ENCODE data around the gene HYLS1. TPM values are rescaled to one million over a fixed set of nuclear protein-coding genes. Genes with fewer than 3 reads are reported as not detected.
"Not testable (repeated sequence)": the region's sequence is repeated elsewhere in the genome, so short reads cannot be mapped to it uniquely, and the experiment has no call there.

Gene HYLS1, protein sequence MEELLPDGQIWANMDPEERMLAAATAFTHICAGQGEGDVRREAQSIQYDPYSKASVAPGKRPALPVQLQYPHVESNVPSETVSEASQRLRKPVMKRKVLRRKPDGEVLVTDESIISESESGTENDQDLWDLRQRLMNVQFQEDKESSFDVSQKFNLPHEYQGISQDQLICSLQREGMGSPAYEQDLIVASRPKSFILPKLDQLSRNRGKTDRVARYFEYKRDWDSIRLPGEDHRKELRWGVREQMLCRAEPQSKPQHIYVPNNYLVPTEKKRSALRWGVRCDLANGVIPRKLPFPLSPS
- 1 to 10 TPM; 4.6 to 7.5 (median 7.1) TPM for total RNA-seq
- long read RNA-seq, donor 1, partial matches to known transcripts, result 0 of 4 reads
- long read RNA-seq, donor 1, other reads (novel, unspliced or antisense), result 1 of 4 reads
- long read RNA-seq, donor 2, partial matches to known transcripts, result 0 of 7 reads
- long read RNA-seq, donor 2, other reads (novel, unspliced or antisense), result 3 of 7 reads

DNA sequence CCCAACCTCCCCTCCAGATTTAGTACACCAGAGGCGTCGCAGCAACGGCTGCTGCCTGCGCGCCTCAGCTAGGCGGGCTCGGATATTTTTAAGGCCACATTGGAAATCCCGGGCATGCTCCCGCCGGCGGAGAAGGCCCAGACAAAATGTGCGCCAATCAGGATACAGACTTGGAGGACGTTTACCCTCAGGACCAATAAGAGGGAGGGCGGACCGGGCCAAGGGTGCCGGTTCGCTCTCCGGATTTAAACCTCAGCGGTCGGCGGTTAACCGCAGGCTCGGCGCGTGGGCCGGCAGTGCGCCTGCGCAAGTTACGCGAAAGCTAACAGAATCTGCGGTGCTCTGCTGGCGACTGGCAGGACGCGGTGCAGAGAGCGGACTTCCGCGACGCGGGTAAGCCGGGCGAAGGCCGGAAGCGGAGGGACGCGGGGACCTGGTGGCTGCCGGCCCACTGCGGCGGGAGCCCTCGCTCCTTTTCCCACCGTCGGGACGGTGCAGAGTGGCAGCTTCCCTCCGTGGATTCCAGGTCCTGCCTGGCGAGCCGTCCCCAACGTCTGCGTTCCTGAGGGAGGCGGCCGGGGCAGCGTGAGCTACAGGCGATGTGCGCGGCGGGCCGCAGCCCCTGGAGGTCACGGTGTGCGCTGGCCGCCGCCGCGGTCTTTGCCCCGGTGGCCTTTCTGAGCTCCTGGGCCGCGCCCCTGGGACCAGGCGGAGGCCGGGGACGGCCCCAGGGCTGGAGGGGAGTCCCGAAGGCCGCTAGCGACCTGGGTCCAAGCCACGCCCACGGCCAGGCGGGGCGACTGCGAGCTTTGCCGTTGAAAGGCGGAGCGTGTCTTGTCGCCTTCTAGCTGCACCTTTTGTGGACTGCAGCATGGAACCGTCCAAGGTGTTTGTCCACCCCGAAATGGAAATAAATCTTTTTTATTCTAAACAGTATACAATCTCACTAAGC lies at the start of gene HYLS1:
HYLS1 (plus strand) TSS at position 296 of the 952 bp plus-strand sequence. CDS start 11,701 bp downstream, outside the sequence.
- Histone ChIP-seq H3K36me3 (ENCODE audit: low read depth) (no peaks in the 10 kb centered on the region), H3K4me3 (peak within 1 kb of the TSS; percentile 59), H3K9me3 (no peaks in the 10 kb centered on the region), H3K4me1 (ENCODE audit: low read depth) (peaks cover 9% of the 10 kb centered on the region)
- intact Hi-C loops (cut with DNase I, micrococcal nuclease), result no loop called here
- ATAC-seq, result peak; percentile 94
- peak; percentile 93 to 96 (median 94) for DNase-seq
- TF ChIP-seq, protein P1, sequence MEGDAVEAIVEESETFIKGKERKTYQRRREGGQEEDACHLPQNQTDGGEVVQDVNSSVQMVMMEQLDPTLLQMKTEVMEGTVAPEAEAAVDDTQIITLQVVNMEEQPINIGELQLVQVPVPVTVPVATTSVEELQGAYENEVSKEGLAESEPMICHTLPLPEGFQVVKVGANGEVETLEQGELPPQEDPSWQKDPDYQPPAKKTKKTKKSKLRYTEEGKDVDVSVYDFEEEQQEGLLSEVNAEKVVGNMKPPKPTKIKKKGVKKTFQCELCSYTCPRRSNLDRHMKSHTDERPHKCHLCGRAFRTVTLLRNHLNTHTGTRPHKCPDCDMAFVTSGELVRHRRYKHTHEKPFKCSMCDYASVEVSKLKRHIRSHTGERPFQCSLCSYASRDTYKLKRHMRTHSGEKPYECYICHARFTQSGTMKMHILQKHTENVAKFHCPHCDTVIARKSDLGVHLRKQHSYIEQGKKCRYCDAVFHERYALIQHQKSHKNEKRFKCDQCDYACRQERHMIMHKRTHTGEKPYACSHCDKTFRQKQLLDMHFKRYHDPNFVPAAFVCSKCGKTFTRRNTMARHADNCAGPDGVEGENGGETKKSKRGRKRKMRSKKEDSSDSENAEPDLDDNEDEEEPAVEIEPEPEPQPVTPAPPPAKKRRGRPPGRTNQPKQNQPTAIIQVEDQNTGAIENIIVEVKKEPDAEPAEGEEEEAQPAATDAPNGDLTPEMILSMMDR (IDR thresholded peaks at IDR 0.05), result no peak

DNA sequence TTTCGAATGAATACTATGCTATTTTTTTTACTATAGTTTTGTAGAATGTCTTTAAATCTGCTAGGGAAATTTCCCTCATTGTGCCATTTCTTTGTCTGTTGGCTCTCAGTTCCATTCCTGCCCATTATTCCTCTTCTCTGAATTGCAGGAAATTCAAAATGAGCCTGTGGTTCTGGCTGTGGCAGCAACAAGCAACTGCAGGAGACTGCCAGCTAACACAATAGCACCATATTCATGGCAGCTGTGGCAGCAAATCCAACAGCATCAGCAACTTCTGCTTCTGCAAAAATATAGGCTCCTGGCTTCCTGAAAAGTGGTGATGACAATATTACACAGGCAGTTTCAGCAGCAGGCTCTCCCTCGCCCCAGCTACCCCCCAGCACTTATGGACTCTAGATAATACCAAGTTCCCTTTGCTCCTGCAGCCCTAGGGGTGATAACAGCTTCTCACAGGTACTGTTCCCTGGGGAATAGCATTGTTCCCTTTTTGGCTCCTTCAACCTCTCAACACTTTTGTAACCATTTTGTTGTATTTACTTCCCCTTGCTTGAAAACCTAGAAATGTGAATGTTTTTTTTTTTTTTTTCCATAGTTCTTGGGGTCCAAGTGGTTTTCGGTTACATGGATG lies 45.0 kb upstream of the HYLS1 start:
- no peak for ATAC-seq
- Histone ChIP-seq H3K4me3 (no peak overlapping the region), H3K4me1 (ENCODE audit: low read depth) (no peaks in the 10 kb centered on the region), H3K9me3 (peaks cover 22% of the 10 kb centered on the region), H3K36me3 (ENCODE audit: low read depth) (no peaks in the 10 kb centered on the region)
- DNase-seq, result no peak
- TF ChIP-seq, protein P1 (IDR thresholded peaks at IDR 0.05), result no peak
- intact Hi-C loops (cut with DNase I, micrococcal nuclease), result no loop called here

DNA sequence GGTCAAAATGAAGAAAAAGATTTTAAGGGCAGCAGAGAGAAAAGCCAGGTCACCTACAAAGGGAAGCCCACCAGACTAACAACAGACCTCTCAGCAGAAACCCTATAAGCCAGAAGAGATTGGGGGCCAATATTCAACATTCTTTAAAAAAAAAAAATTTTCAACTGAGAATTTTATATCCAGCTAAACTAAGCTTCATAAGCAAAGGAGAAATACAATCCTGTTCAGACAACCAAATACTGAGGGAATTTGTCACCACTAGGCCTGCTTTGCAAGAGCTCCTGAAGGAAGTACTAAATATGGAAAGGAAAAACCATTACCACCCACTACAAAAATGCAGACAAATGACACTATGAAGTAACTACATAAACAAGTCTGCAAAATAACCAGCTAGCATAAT lies 41.3 kb upstream of the HYLS1 start:
- H3K4me1 ChIP-seq (ENCODE audit: low read depth), result no peaks in the 10 kb centered on the region
- DNase-seq (no peak), ATAC-seq (no peak)
- peaks cover 22% of the 10 kb centered on the region for H3K9me3 ChIP-seq
- no peak overlapping the region for H3K4me3 ChIP-seq
- intact Hi-C loops (cut with DNase I, micrococcal nuclease), result no loop called here
- H3K36me3 ChIP-seq (ENCODE audit: low read depth), result no peaks in the 10 kb centered on the region
- TF ChIP-seq, protein P1 (IDR thresholded peaks at IDR 0.05), result no peak

DNA sequence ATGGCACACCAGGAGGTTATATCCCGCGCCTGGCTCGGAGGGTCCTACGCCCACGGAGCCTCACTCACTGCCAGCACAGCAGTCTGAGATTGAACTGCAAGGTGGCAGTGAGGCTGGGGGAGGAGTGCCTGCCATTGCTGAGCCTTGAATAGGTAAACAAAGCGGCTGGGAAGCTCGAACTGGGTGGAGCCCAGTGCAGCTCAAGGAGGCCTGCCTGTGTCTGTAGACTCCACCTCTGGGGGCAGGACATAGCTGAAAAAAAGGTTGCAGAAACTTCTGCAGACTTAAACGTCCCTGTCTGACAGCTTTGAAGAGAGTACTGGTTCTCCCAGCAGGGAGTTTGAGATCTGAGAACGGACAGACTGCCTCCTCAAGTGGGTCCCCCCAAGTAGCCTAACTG lies 29.8 kb upstream of the HYLS1 start:
- H3K9me3 ChIP-seq; H3K4me3 ChIP-seq; intact Hi-C loops (cut with DNase I, micrococcal nuclease); H3K4me1 ChIP-seq (ENCODE audit: low read depth); H3K36me3 ChIP-seq (ENCODE audit: low read depth); DNase-seq; ATAC-seq: not testable (repeated sequence)

DNA sequence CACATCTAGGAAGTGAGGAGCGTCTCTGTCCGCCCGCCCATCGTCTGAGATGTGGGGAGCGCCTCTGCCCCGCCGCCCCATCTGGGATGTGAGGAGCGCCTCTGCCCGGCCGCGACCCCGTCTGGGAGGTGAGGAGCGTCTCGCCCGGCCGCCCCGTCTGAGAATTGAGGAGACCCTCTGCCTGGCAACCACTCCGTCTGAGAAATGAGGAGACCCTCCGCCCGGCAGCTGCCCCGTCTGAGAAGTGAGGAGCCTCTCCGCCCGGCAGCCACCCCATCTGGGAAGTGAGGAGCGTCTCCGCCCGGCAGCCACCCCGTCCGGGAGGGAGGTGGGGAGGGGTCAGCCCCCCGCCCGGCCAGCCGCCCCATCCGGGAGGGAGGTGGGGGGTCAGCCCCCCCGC lies 24.7 kb upstream of the HYLS1 start:
- ATAC-seq; H3K9me3 ChIP-seq; H3K4me3 ChIP-seq; intact Hi-C loops (cut with DNase I, micrococcal nuclease); H3K36me3 ChIP-seq (ENCODE audit: low read depth); DNase-seq; H3K4me1 ChIP-seq (ENCODE audit: low read depth): not testable (repeated sequence)

DNA sequence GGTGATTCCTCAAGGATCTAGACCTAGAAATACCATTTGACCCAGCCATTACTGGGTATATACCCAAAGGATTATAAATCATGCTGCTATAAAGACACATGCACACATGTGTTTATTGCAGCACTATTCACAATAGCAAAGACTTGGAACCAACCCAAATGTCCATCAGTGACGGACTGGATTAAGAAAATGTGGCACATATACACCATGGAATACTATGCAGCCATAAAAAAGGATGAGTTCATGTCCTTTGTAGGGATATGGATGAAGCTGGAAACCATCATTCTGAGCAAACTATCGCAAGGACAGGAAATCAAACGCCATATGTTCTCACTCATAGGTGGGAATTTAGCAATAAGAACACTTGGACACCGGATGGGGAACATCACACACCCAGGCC lies 22.1 kb upstream of the HYLS1 start:
- H3K4me3 ChIP-seq; DNase-seq; ATAC-seq; intact Hi-C loops (cut with DNase I, micrococcal nuclease); H3K9me3 ChIP-seq; H3K36me3 ChIP-seq (ENCODE audit: low read depth); H3K4me1 ChIP-seq (ENCODE audit: low read depth): not testable (repeated sequence)

Data from mucosa of descending colon (tissue), 3 donors.